ENCODE results near the gene NOPCHAP1.

DNA sequence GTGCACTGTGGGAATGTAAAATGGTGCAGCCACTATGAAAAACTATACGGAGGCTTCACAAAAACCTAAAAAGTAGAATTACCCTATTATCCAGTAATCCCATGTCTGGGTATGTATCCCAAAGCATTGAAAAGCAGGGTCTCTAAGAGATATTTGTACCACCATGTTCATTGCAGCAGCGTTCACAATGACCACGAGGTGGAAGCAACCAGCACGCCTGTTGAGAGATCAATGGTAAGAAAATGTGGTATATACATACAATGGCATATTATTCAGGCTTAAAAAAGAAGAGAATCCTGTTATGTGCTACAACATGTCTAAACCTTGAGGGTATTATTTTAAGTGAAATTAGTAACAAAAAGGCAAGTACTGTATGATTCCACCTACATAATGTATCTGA lies 910 bp upstream of the NOPCHAP1 start:
- TF ChIP-seq POLR2A (IDR thresholded peaks at IDR 0.05) = no peak
- TF ChIP-seq, protein P1, sequence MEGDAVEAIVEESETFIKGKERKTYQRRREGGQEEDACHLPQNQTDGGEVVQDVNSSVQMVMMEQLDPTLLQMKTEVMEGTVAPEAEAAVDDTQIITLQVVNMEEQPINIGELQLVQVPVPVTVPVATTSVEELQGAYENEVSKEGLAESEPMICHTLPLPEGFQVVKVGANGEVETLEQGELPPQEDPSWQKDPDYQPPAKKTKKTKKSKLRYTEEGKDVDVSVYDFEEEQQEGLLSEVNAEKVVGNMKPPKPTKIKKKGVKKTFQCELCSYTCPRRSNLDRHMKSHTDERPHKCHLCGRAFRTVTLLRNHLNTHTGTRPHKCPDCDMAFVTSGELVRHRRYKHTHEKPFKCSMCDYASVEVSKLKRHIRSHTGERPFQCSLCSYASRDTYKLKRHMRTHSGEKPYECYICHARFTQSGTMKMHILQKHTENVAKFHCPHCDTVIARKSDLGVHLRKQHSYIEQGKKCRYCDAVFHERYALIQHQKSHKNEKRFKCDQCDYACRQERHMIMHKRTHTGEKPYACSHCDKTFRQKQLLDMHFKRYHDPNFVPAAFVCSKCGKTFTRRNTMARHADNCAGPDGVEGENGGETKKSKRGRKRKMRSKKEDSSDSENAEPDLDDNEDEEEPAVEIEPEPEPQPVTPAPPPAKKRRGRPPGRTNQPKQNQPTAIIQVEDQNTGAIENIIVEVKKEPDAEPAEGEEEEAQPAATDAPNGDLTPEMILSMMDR (IDR thresholded peaks at IDR 0.05) = no peak
- no peak for TF ChIP-seq EP300 (IDR thresholded peaks at IDR 0.05)
- no peak for TF ChIP-seq POLR2AphosphoS5 (IDR thresholded peaks at IDR 0.05)

Measured in suprapubic skin (tissue), 4 donors.